Esophagus muscularis mucosa (tissue), 4 donors: ENCODE measurements around the gene NALCN.

Experiments
- EP300 ChIP-seq: sonication (generic); formaldehyde crosslinking; IDR thresholded peaks from one replicate; pipeline ENCODE4 v1.6.1; 2017; ENCODE audit warnings: antibody characterized with exemption
- POLR2A ChIP-seq: fragments of 450-650 bp; IDR thresholded peaks from one replicate; pipeline ENCODE4 v1.6.1; 2017; ENCODE audit warnings: antibody characterized with exemption, moderate library complexity, mild to moderate bottlenecking, low read depth
- POLR2AphosphoS5 ChIP-seq, 2 donors: sonication (generic); formaldehyde crosslinking; IDR thresholded peaks; one replicate each; pipeline ENCODE4 v1.6.1; 2017; ENCODE audit warnings: antibody characterized with exemption in 2 of 2
- TF ChIP-seq, protein P1 (sequence below), 3 experiments: fragments of 200-600 bp in 2 of 3; fragments of 450-650 bp in 1 of 3; sonication (generic) in 2 of 3; IDR thresholded peaks; one replicate each; pipeline ENCODE4 v1.5.1; 2017 to 2019; ENCODE audit warnings: antibody characterized with exemption in 3 of 3, mild to moderate bottlenecking in 2 of 3, moderate library complexity in 1 of 3

DNA sequence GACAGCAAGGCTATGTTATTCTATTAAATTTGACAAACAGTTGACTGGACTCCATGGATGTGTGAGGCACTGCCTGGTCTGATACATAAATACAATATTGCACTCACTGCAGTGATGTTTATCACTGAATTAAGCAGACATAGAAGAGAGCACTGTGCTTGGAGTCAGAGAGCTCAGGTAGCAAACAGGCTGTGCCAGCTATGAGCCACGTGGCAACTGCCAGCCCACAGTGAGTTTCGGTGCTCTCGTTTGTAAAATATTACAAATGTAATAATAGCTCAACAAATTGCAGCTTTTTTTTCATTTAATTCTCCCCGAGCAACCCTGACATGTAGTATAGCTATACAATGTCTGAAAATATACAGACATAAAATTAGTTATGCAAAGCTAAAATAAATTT lies 237.3 kb downstream of the NALCN start:
- TF ChIP-seq POLR2AphosphoS5 (IDR thresholded peaks at IDR 0.05) (no peak), POLR2A (no peak), EP300 (no peak)
- TF ChIP-seq, protein P1, sequence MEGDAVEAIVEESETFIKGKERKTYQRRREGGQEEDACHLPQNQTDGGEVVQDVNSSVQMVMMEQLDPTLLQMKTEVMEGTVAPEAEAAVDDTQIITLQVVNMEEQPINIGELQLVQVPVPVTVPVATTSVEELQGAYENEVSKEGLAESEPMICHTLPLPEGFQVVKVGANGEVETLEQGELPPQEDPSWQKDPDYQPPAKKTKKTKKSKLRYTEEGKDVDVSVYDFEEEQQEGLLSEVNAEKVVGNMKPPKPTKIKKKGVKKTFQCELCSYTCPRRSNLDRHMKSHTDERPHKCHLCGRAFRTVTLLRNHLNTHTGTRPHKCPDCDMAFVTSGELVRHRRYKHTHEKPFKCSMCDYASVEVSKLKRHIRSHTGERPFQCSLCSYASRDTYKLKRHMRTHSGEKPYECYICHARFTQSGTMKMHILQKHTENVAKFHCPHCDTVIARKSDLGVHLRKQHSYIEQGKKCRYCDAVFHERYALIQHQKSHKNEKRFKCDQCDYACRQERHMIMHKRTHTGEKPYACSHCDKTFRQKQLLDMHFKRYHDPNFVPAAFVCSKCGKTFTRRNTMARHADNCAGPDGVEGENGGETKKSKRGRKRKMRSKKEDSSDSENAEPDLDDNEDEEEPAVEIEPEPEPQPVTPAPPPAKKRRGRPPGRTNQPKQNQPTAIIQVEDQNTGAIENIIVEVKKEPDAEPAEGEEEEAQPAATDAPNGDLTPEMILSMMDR (IDR thresholded peaks at IDR 0.05) = no peak
